Kidney epithelial cell (primary cell): ENCODE data around the gene CCDC197. TPM values are rescaled to one million over a fixed set of nuclear protein-coding genes. Genes with fewer than 3 reads are reported as not detected.

ENCODE experiments used
- DNase-seq: peaks from one replicate; pipeline ENCODE4 v3.0.0-alpha.2; 2010; ENCODE audit warnings: low read depth
- H3K27me3 ChIP-seq: 2 replicates; pipeline ENCODE4 v1.6.0; 2011; ENCODE audit warnings: low read length; ENCODE audit not compliant: control insufficient read depth, insufficient read depth
- H3K36me3 ChIP-seq: 2 replicates; pipeline ENCODE4 v1.5.1; 2011; ENCODE audit warnings: low read length; ENCODE audit not compliant: control insufficient read depth, insufficient read depth
- H3K4me3 ChIP-seq: 2 replicates; pipeline ENCODE4 v1.5.1; 2011; ENCODE audit warnings: low read depth, mild to moderate bottlenecking, control low read depth, low read length
- CTCF ChIP-seq: IDR thresholded peaks from 2 replicates; pipeline ENCODE4 v1.5.1; 2011; ENCODE audit warnings: mild to moderate bottlenecking, moderate library complexity, low read length, control low read depth, inconsistent platforms; ENCODE audit not compliant: insufficient read depth, poor library complexity, severe bottlenecking
- total RNA-seq: library from RNA; depleted of rRNA; stranded (reverse); fragments of >200 nt; gene quantifications from 2 replicates; pipeline ENCODE4 v1.2.3, GENCODE V29; 2015

The CCDC197 gene
- total RNA-seq, 1 donor from 2014 or later = not detected

- no peak for TF ChIP-seq CTCF
- Histone ChIP-seq H3K4me3 (no peak overlapping the region), H3K36me3 (no peaks in the 10 kb centered on the region), H3K27me3 (no peaks in the 10 kb centered on the region)
- no peak for DNase-seq
Measured at GRCh38 chr14:93964281-93964680, 32.8 kb upstream of the CCDC197 start.

- no peak for DNase-seq
- H3K4me3 ChIP-seq = no peak overlapping the region
- H3K36me3 ChIP-seq = no peaks in the 10 kb centered on the region
- no peak for TF ChIP-seq CTCF
- no peaks in the 10 kb centered on the region for H3K27me3 ChIP-seq
Measured at GRCh38 chr14:93964820-93965286, 32.2 kb upstream of the CCDC197 start.

GRCh38 chr14:93965287-93965821, 31.7 kb upstream of the CCDC197 start:
- no peak for TF ChIP-seq CTCF
- peak; percentile 94 for DNase-seq
- no peak overlapping the region for H3K4me3 ChIP-seq
- no peaks in the 10 kb centered on the region for H3K36me3 ChIP-seq
- no peaks in the 10 kb centered on the region for H3K27me3 ChIP-seq

- Histone ChIP-seq H3K36me3 (no peaks in the 10 kb centered on the region), H3K4me3 (no peak overlapping the region), H3K27me3 (no peaks in the 10 kb centered on the region)
- no peak for TF ChIP-seq CTCF
- DNase-seq = no peak
Measured at GRCh38 chr14:93965946-93966474, 31.1 kb upstream of the CCDC197 start.

DNA sequence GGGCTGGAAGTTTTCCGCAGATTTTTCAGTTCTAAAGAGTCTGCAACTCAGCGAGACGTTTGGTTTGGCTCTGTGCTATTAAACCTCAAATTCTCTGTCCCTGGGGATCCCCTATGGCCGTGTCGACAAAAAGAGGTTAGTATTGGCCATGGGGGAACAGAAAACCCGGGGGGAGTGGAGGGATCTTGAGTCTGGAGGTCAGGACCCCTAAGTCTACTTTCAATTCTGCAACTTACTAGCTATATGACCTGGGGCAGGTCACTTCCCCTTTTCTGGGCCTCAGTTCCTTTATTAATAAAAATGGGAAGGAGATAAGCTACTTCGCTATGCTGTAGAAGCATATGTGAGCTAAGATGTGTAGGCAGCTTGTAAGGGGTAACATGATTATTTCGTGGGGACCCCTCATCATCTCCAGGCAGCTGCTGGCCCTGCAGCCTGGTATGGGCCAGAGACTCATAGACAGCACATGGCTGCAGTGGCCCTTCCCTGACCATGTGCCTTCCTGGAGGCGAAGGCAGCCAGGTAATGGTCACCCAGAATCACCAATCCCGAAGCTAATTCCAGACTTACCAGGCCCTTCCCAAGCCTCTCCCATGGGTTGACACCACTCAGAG, 29.4 kb upstream of the CCDC197 start:
- TF ChIP-seq CTCF = no peak
- Histone ChIP-seq H3K4me3 (no peak overlapping the region), H3K27me3 (no peaks in the 10 kb centered on the region), H3K36me3 (no peaks in the 10 kb centered on the region)
- DNase-seq = no peak
